Astrocyte (in vitro differentiated cells and primary cell): ENCODE measurements around the gene HRH4.

Experiments
- EZH2 ChIP-seq: IDR thresholded peaks from 2 replicates; pipeline ENCODE4 v1.6.1; 2012; ENCODE audit warnings: mild to moderate bottlenecking, low read length, inconsistent platforms; ENCODE audit not compliant: insufficient read depth
- TF ChIP-seq, protein P1 (sequence below): IDR thresholded peaks from 2 replicates; pipeline ENCODE4 v1.5.1; 2011; ENCODE audit warnings: low read depth, mild to moderate bottlenecking, inconsistent platforms, low read length, moderate library complexity; ENCODE audit not compliant: insufficient read depth

DNA sequence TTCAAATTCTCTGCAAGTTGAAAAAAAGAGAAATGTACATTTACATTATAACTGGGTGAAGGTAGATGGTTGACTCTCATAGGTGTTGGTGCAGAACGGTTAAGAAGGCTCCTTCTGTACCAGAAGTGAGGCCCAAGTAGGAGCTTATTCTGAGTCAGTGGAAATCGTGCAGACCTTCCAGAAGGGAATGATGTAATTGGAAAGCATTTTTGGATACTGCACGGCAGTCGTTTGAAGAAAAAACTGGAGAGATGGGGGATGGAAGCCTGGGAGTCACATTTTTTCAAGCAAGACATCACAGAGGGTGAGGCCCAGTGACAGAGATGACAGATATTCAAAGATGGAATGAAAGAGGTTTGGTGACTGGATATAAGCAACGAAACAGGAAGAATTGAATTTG, 39.4 kb downstream of the HRH4 start:
- TF ChIP-seq, protein P1, sequence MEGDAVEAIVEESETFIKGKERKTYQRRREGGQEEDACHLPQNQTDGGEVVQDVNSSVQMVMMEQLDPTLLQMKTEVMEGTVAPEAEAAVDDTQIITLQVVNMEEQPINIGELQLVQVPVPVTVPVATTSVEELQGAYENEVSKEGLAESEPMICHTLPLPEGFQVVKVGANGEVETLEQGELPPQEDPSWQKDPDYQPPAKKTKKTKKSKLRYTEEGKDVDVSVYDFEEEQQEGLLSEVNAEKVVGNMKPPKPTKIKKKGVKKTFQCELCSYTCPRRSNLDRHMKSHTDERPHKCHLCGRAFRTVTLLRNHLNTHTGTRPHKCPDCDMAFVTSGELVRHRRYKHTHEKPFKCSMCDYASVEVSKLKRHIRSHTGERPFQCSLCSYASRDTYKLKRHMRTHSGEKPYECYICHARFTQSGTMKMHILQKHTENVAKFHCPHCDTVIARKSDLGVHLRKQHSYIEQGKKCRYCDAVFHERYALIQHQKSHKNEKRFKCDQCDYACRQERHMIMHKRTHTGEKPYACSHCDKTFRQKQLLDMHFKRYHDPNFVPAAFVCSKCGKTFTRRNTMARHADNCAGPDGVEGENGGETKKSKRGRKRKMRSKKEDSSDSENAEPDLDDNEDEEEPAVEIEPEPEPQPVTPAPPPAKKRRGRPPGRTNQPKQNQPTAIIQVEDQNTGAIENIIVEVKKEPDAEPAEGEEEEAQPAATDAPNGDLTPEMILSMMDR = no peak
- no peak for TF ChIP-seq EZH2
